Heart left ventricle (tissue), 16 donors: ENCODE results near the gene CCDC47. TPM values are rescaled to one million over a fixed set of nuclear protein-coding genes. Genes with fewer than 3 reads are reported as not detected.
A peak's percentile ranks its signal among the peaks of the same experiment; 100 is the strongest.

Experiments used
- ATAC-seq, 4 donors: fragments of 200-7000 bp; cut with Tn5 transposase; one replicate each; pipeline ENCODE4 v1.9.1; 2020 to 2022; ENCODE audit warnings: moderate library complexity in 4 of 4, mild to moderate bottlenecking in 3 of 4, moderate number of reproducible peaks in 1 of 4
- DNase-seq, 5 donors: peaks; one replicate each; pipeline ENCODE4 v3.0.0-alpha.2; 2020
- H3K27ac ChIP-seq, 12 donors: fragments of 200-600 bp; sonication (generic) in 4 of 12; one replicate each; pipeline versions ENCODE4 v1.5.0 to v1.8.0; 2016 to 2022; ENCODE audit warnings: mild to moderate bottlenecking in 2 of 12
- H3K27me3 ChIP-seq, 9 donors: fragments of 200-600 bp; sonication (generic) in 2 of 9; one replicate each; pipeline versions ENCODE4 v1.5.1 to v1.8.0; 2016 to 2022; ENCODE audit warnings: mild to moderate bottlenecking in 3 of 9
- H3K36me3 ChIP-seq, 9 donors: fragments of 200-600 bp; sonication (generic) in 2 of 9; one replicate each; pipeline versions ENCODE4 v1.5.0 to v1.8.0; 2018 to 2022; ENCODE audit warnings: mild to moderate bottlenecking in 2 of 9
- H3K4me1 ChIP-seq, 12 donors: fragments of 200-600 bp; sonication (generic) in 4 of 12; one replicate each; pipeline versions ENCODE4 v1.5.0 to v1.8.0; 2016 to 2022; ENCODE audit warnings: mild to moderate bottlenecking in 3 of 12
- H3K4me3 ChIP-seq, 12 donors: fragments of 200-600 bp; sonication (generic) in 4 of 12; one replicate each; pipeline versions ENCODE4 v1.5.0 to v1.8.0; 2017 to 2022; ENCODE audit warnings: mild to moderate bottlenecking in 9 of 12, moderate library complexity in 4 of 12
- H3K9me3 ChIP-seq, 12 donors: fragments of 200-600 bp; sonication (generic) in 4 of 12; one replicate each; pipeline versions ENCODE4 v1.5.0 to v1.8.0; 2016 to 2022; ENCODE audit warnings: mild to moderate bottlenecking in 1 of 12
- POLR2A ChIP-seq, 2 donors: fragments of 450-650 bp; IDR thresholded peaks; one replicate each; pipeline ENCODE4 v1.6.1; 2017; ENCODE audit warnings: antibody characterized with exemption in 2 of 2, mild to moderate bottlenecking in 2 of 2, moderate library complexity in 2 of 2
- WGBS, 4 donors: extraction: QIAGEN DNeasy Blood & Tissue Kit in 2 of 4; methylation state at CpG; one replicate each; pipeline versions ENCODE4 v1.1.5 to v1.1.7; 2013 to 2018; 5-methylcytosine and 5-hydroxymethylcytosine counted together
- intact Hi-C, 10 donors: fragments of 100-400 bp; cut with DNase I; formaldehyde crosslinking; loops; one replicate each; pipeline versions ENCODE4 v1.11.1 to v1.14.2; 2022
- polyA plus RNA-seq, 2 donors: library from polyadenylated mRNA; stranded (reverse); fragments of 200-250 nt; gene quantifications; one replicate each; pipeline ENCODE4 v1.2.3, GENCODE V29; 2013
- total RNA-seq, 9 donors: library from RNA; depleted of rRNA in 2 of 9; stranded (reverse); fragments of >200 nt in 2 of 9; fragmentation: NEBNext Ultra II Directional in 3 of 9; extraction: Animal tissue kit (Norgen Biotek cat#: 25700) in 3 of 9; gene quantifications; one replicate each; pipeline versions ENCODE4 v1.1.0 to v1.2.4, GENCODE V29; 2016 to 2023
- TF ChIP-seq, protein P1 (sequence below), 12 donors: fragments of 200-600 bp; sonication (generic) in 4 of 12; IDR thresholded peaks; one replicate each; pipeline versions ENCODE4 v1.5.0 to v1.8.0; 2018 to 2022; ENCODE audit warnings: antibody characterized with exemption in 12 of 12, mild to moderate bottlenecking in 5 of 12
- donor health status: ischemic (EF 13 %, LVEDD 7.1; RV severe dilation, severe dysfunction).
- donor health status: healthy with polysubstance abuse.
- donor health status: DM: no; HTN: yes; CAD: no.
- donor health status: DM: no; HTN: no; CAD: no.
- donor health status: ischemic (EF 25% LVEDD 6.9; RV normal size, moderate dysfunction).
- donor health status: ischemic (EF 25% LVEDD 5.7; RV mildly dilated, moderate dysfunction).
- donor health status: healthy.
- donor health status: DM: yes; HTN: yes; CAD: no.
- donor health status: ischemic (EF 35%, LVEDD 5.7; RV mildly dilated, moderate dysfunction).
- donor health status: nonischemic (EF 11% LVEDD 7.7; RV severe dilation, severe dysfunction).
- donor health status: DM: yes; HTN: yes; CAD: no.
- donor health status: PGD.
- donor health status: ischemic (EF 29% LVEDD 5.4; RV normal size, mild dysfunction).
- donor health status: nonischemic (EF 23%, LVEDD 6.1; RV moderate dilation, normal function).

The CCDC47 gene
- total and polyA plus RNA-seq, 11 donors: 38.4 to 139 (median 84.3) TPM

DNA sequence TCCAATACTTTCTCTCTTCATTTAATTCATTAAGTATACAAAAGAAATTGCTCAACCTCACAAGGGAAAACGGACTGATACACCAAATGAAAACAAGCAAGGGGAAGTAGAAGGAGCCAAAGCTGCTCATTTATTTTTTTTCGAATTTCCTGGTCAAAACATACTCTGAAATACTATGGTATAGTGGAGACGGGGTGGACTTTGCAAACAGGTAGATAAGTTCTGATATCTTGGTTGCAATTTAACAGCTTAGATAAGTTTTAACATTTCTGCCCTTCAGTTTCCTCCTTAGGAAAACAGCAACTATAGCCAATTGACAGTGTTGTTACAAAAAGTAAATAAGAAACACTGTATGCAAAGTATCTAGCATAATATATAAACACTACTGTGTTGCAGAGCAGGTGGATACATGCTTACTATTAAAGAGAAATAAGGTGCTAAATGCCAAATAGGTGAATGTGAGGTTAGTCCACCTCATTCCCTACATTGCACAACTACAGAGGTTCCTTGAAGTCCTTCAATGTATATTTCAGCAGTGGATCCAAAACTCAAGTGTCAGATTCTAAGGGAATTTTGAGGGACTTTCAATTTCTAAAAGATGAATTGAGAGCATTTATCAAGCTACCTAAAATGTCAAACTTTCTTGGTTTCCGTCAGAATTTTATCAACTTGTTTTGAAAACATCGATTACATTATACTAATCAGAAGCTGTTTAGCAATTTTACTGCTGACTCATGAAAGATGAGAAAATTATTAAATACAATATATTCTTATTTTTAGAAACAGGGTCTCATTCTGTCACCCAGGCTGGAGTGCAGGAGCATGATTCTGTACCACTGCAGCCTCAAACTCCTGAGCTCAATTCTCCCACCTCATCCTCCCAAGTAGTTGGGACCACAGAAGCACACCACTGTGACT lies 11.0 kb downstream of the CCDC47 start:
- Histone ChIP-seq H3K4me3 (no peak overlapping the region), H3K36me3 (peaks cover 2 to 90% (median 81%) of the 10 kb centered on the region in 9 donors), H3K27ac (peak overlapping the region in 1 of 12 donors; percentile 47), H3K9me3 (no peaks in the 10 kb centered on the region), H3K4me1 (peaks cover 0 to 42% (median 3%) of the 10 kb centered on the region in 12 donors), H3K27me3 (no peaks in the 10 kb centered on the region)
- no peak for TF ChIP-seq POLR2A (IDR thresholded peaks at IDR 0.05)
- TF ChIP-seq, protein P1, sequence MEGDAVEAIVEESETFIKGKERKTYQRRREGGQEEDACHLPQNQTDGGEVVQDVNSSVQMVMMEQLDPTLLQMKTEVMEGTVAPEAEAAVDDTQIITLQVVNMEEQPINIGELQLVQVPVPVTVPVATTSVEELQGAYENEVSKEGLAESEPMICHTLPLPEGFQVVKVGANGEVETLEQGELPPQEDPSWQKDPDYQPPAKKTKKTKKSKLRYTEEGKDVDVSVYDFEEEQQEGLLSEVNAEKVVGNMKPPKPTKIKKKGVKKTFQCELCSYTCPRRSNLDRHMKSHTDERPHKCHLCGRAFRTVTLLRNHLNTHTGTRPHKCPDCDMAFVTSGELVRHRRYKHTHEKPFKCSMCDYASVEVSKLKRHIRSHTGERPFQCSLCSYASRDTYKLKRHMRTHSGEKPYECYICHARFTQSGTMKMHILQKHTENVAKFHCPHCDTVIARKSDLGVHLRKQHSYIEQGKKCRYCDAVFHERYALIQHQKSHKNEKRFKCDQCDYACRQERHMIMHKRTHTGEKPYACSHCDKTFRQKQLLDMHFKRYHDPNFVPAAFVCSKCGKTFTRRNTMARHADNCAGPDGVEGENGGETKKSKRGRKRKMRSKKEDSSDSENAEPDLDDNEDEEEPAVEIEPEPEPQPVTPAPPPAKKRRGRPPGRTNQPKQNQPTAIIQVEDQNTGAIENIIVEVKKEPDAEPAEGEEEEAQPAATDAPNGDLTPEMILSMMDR (IDR thresholded peaks at IDR 0.05): no peak
- intact Hi-C loops: no loop called here
- ATAC-seq (no peak), DNase-seq (no peak)
- WGBS, 4 donors: 79 to 85% (median 84%) methylated on average over 5 of the region's 5 CpGs

DNA sequence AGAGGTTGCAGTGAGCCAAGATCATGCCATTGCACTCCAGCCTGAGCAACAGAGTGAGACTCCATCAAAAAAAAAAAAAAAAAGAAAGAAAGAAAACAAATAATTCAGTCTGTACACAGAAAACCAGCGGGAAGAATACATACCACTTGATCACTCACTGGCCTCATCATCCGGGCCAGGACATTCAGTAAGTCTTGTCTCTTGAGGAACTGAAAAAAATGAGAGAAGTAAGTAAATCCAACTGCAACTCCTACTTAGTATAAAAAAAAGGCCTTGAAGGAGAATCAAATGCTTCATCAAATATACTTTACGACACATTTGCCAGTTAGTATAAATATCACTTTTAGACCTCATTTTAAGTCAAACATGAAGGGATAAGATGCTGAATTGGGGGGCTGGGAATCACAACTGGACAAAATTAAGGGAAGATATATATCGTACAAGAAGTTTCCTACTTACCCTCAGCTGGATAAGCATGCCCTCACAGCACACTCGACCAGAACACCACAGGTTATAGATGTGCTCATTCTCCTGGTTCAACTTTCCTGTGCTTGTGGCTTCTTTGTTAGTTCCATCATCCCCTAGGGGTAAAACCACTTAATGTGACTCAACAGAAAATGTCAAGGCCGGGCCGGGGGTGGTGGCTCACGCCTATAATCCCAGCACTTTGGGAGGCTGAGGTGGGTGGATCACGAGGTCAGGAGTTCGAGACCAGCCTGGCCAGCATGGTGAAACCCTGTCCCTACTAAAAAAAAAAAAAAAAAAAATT lies 12.4 kb downstream of the CCDC47 start:
- ATAC-seq (no peak), DNase-seq (no peak)
- WGBS, 4 donors: 79 to 93% (median 89%) methylated on average over 10 of the region's 10 CpGs
- no peak overlapping the region for H3K4me3 ChIP-seq
- TF ChIP-seq POLR2A (IDR thresholded peaks at IDR 0.05): no peak
- TF ChIP-seq, protein P1 (IDR thresholded peaks at IDR 0.05): no peak
- H3K27ac ChIP-seq: peak overlapping the region in 1 of 12 donors; percentile 47
- H3K36me3 ChIP-seq: peaks cover 2 to 100% (median 93%) of the 10 kb centered on the region in 9 donors
- peaks cover 0 to 34% (median 0%) of the 10 kb centered on the region in 12 donors for H3K4me1 ChIP-seq
- no peaks in the 10 kb centered on the region for H3K9me3 ChIP-seq
- intact Hi-C loops: no loop called here
- no peaks in the 10 kb centered on the region for H3K27me3 ChIP-seq

DNA sequence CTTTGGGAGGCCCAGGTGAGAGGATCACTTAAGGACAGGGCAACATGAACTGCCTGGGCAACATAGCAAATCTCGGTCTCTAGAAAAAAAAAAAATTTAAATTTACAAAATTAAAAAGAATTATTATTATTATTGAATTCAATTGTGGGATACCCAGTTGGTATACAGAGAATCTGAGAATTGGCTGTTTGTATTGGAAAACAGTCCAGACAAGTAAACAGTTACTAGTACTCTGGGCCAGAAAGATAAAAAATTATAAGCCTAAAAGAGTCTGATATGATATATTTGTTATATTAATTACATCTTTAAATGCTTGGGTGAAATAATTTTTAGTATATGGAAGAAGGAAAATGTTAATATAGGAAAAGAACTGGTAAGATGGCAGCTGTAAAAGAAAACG lies 15.0 kb downstream of the CCDC47 start:
- WGBS, 4 donors: 82 to 88% (median 83%) methylated on average over 2 of the region's 2 CpGs
- no peak for ATAC-seq
- DNase-seq: no peak
- Histone ChIP-seq H3K36me3 (peaks cover 0 to 100% (median 95%) of the 10 kb centered on the region in 9 donors), H3K27ac (no peak overlapping the region), H3K4me3 (no peak overlapping the region), H3K9me3 (no peaks in the 10 kb centered on the region), H3K27me3 (no peaks in the 10 kb centered on the region), H3K4me1 (peaks cover 0 to 30% (median 0%) of the 10 kb centered on the region in 12 donors)
- TF ChIP-seq POLR2A (IDR thresholded peaks at IDR 0.05): no peak
- TF ChIP-seq, protein P1 (IDR thresholded peaks at IDR 0.05): no peak
- intact Hi-C loops: loop anchor here in 1 of 10 donors (10.0 kb wide), 1 partner anchor 56 kb away; no protein-coding TSS in a partner anchor

DNA sequence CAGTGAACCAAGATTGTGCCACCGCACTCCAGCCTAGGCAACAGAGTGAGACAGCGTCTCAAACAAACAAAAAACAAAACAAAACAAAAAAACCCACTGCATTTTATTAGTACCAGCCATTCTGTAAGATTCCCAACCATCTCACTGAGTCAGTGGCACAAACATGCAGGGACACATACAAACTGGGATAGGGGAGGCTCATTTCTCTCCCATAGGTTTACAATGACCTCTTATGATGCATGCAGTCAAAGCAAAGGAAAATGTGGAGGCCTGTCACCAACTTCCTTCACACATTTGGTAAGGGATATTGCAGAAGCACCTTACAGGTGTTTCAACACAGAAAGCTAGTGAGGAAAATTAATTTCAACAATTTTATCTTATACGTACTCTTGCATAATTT lies 19.4 kb downstream of the CCDC47 start:
- H3K27me3 ChIP-seq: no peaks in the 10 kb centered on the region
- no peaks in the 10 kb centered on the region for H3K9me3 ChIP-seq
- H3K4me1 ChIP-seq: peaks cover 0 to 19% (median 0%) of the 10 kb centered on the region in 12 donors
- no peak overlapping the region for H3K27ac ChIP-seq
- no peak for TF ChIP-seq POLR2A (IDR thresholded peaks at IDR 0.05)
- TF ChIP-seq, protein P1 (IDR thresholded peaks at IDR 0.05): no peak
- intact Hi-C loops: loop anchor here in 2 of 10 donors (5.0 to 10.0 kb wide), 2 partner anchors 61 to 63 kb away; no protein-coding TSS in a partner anchor
- no peak overlapping the region for H3K4me3 ChIP-seq
- no peak for DNase-seq
- H3K36me3 ChIP-seq: peaks cover 0 to 100% (median 98%) of the 10 kb centered on the region in 9 donors
- no peak for ATAC-seq
- WGBS, 4 donors: 95 to 98% (median 97%) methylated on average over 3 of the region's 3 CpGs
